Uterine smooth muscle cell (primary cell): ENCODE results near the gene CGNL1. TPM values are rescaled to one million over a fixed set of nuclear protein-coding genes. Genes with fewer than 3 reads are reported as not detected.

Source experiments
- total RNA-seq: library from RNA; depleted of rRNA; stranded (reverse); fragments of >200 nt; gene quantifications from 2 replicates; pipeline ENCODE4 v1.2.3, GENCODE V29; 2014

Gene CGNL1
- 0.66 and 1.5 TPM in 2 replicates for total RNA-seq

GRCh38 chr15:57375827-57376695 is at the start of gene CGNL1:
Gene CGNL1, plus strand, starts transcription at chr15:57376505. Its CDS starts 61,495 bp downstream, at chr15:57438000.

GRCh38 chr15:57591822-57592367 is 215.6 kb downstream of the CGNL1 start, which contains the start of gene MYZAP:
Gene MYZAP, plus strand, starts transcription at chr15:57591904. Its CDS starts 131 bp downstream, at chr15:57592035.

Other genes starting within 250 kb of the CGNL1 start
- gene MYZAP, start 215.4 kb downstream of the CGNL1 start, total RNA-seq = 1.2 and 1.6 TPM in 2 replicates